Cardiac fibroblast (primary cell): Measurements from ENCODE around the gene IL36A.

Experiments used
- DNase-seq, 2 donors: peaks; one replicate each; pipeline versions ENCODE4 v3.0.0 to v3.0.0-alpha.2; 2010; ENCODE audit warnings: low read depth in 2 of 2
- H3K4me3 ChIP-seq, 2 donors: replicated peaks in 1 of 2; 1 replicate in 1 of 2; 2 replicates in 1 of 2; pipeline ENCODE4 v1.5.1; 2011; ENCODE audit warnings: low read depth in 2 of 2, low read length in 2 of 2, mild to moderate bottlenecking in 2 of 2, moderate library complexity in 1 of 2
- TF ChIP-seq, protein P1 (sequence below): IDR thresholded peaks from one replicate; pipeline ENCODE4 v1.5.1; 2011; ENCODE audit warnings: low read depth, mild to moderate bottlenecking, low read length, inconsistent platforms

The IL36A gene

DNA sequence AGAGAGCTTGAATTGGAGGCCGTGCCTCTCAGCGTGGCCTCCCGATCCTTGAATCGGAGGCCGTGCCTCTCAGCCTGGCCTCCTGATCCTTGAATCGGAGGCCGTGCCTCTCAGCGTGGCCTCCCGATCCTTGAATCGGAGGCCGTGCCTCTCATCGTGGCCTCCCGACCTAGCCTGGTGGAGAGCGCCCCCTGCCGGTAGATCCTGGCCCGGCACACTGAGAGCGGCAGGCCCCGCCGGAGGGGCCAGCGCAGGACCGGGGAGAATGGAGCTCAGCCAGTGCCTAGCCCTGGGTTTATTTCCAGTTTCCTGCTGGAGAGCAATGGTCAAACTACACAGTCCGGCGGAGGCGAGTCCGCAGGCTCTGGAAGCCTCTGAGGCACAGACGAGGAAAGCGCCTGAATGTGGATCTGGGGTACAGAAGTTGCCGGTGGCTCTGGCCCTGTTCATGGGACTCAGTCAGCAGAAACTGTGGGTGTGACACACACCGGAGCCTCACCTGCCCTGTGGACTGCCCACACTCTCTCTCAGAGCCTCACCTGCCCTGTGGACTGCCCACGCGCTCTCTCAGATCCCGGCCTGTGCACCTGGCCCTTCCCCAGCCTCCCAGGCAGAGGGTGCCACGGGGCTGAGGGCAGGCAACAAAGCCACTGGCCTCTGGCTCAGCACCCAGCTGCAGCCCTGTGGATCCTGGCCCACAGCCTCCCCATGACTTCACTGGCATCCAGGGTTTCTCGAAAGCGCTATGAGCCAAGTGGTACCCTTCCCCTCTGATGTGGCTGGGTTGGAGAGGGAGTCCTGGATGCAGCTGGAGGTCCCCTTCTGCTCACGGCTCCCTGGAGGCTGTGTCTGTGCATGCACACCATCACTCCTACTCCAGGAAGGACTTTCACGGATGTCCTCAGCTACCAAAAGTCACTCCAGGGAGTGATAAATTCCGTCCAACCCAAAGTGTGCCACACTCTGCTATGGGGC is 45.9 kb downstream of the IL36A start:
- H3K4me3 ChIP-seq = no peak overlapping the region
- no peak for DNase-seq
- TF ChIP-seq, protein P1, sequence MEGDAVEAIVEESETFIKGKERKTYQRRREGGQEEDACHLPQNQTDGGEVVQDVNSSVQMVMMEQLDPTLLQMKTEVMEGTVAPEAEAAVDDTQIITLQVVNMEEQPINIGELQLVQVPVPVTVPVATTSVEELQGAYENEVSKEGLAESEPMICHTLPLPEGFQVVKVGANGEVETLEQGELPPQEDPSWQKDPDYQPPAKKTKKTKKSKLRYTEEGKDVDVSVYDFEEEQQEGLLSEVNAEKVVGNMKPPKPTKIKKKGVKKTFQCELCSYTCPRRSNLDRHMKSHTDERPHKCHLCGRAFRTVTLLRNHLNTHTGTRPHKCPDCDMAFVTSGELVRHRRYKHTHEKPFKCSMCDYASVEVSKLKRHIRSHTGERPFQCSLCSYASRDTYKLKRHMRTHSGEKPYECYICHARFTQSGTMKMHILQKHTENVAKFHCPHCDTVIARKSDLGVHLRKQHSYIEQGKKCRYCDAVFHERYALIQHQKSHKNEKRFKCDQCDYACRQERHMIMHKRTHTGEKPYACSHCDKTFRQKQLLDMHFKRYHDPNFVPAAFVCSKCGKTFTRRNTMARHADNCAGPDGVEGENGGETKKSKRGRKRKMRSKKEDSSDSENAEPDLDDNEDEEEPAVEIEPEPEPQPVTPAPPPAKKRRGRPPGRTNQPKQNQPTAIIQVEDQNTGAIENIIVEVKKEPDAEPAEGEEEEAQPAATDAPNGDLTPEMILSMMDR = no peak

DNA sequence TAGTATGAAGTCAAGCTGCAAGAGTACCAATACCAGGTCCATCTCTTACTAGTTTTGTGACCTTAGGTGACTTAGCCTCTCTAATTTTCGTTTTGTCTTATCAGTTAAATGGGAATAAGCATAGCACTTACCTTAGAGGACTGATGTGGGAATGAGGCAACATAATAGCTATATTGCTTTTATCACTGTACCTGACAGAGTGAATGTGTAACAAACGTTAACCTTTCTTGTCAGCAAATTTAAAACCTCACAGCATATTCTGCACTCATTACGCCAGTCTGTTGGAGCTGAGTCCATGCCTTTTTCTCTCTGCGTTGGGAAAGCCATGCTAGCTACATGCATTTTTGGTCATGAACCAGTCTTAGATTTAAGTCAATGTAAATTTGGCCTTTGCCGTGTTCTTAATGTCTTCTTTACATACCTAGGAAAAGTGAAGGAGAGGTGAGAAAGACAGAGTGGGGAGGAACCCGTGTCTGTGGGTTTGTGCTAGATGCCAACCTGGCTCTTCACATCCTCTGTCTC is 47.2 kb downstream of the IL36A start, which contains the start of gene IL36B:
IL36B (minus strand) TSS at position 472 of the 522 bp plus-strand sequence.
- TF ChIP-seq, protein P1 = no peak
- H3K4me3 ChIP-seq = no peak within 1 kb of the TSS
- no peak for DNase-seq

DNA sequence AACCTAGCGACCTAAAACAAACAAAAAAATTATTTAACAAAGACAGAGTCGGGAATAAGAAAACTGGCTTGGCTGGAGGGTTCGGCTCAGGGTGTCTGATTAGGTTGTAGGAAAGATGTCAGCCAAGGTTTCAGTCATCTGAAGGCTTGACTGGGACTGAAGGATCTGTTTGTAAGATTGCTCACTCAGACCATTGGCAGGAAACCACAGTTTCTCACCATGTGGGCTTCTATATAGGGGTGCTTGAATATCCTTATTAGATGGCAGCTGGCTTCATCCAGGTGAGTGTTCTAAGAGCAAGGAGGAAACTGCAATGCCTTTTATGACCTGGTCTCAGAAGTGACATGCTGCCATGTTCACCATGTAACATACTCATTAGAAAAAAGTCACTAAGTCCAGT is 48.4 kb downstream of the IL36A start:
- DNase-seq = no peak
- no peak overlapping the region for H3K4me3 ChIP-seq
- TF ChIP-seq, protein P1 = no peak

- TF ChIP-seq, protein P1 = no peak
- no peak for DNase-seq
- no peak overlapping the region for H3K4me3 ChIP-seq
These were observed 48.8 kb downstream of the IL36A start for GRCh38 chr2:113054066-113054465.

DNA sequence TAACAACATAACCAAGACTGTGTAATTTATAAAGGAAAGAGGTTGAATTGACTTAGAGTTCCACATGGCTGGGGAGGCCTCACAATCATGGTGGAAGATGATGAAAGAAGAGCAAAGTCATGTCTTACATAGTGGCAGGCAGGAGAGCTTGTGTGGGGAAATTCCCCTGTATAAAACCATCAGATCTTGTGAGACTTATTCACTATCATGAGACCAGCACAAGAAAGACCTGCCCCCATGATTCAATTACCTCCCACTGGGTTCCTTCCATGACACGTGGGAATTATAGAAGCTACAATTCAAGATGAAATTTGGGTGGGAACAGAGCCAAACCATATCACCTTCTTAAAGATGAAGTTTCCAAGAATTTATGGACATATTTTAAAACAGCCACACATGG is 51.3 kb downstream of the IL36A start:
- peak in 1 of 2 donors; percentile 3 for DNase-seq
- H3K4me3 ChIP-seq = no peak overlapping the region
- TF ChIP-seq, protein P1 = no peak

GRCh38 chr2:113057117-113057516 is 51.9 kb downstream of the IL36A start:
- DNase-seq = no peak
- H3K4me3 ChIP-seq = no peak overlapping the region
- TF ChIP-seq, protein P1 = no peak
